PC-9 (cell line): ENCODE measurements around the gene KRTAP4-4. TPM values are rescaled to one million over a fixed set of nuclear protein-coding genes. Genes with fewer than 3 reads are reported as not detected.
"Not testable (repeated sequence)": the region's sequence is repeated elsewhere in the genome, so short reads cannot be mapped to it uniquely, and the experiment has no call there.

ENCODE experiments used
- BruUV-seq: library from RNA; stranded (reverse); fragments of 400-500 nt; replicated peaks from 2 replicates; lab custom pipeline; 2021; lab: Mats Ljungman, UMichigan
- CTCF ChIA-PET: fragments of 300-600 bp; sonication (Branson Sonifier 250); formaldehyde crosslinking; loops from one replicate; lab custom pipeline; 2022; ENCODE audit warnings: antibody characterized with exemption; lab: Charles Lee
- POLR2A ChIA-PET: fragments of 300-600 bp; sonication (Branson Sonifier 250); formaldehyde crosslinking; loops from one replicate; lab custom pipeline; 2022; ENCODE audit warnings: antibody characterized with exemption; ENCODE audit not compliant: unreplicated experiment; lab: Charles Lee
- DNase-seq, 2 experiments: peaks; one replicate each; pipeline versions ENCODE4 v3.0.0 to v3.0.0-alpha.2; 2015 to 2022; ENCODE audit warnings: mixed read lengths in 1 of 2
- H2AFZ ChIP-seq: fragments of 200-600 bp; sonication (generic); 2 replicates; pipeline ENCODE4 v1.8.1; 2017; ENCODE audit warnings: antibody characterized with exemption
- H3F3A ChIP-seq: fragments of 200-600 bp; sonication (generic); 2 replicates; pipeline ENCODE4 v1.8.1; 2017; ENCODE audit warnings: antibody characterized with exemption, mild to moderate bottlenecking, low read depth; ENCODE audit not compliant: insufficient read depth
- H3K27ac ChIP-seq: fragments of 200-600 bp; sonication (generic); 2 replicates; pipeline ENCODE4 v1.6.1; 2016; ENCODE audit warnings: mixed run types
- H3K27me3 ChIP-seq: fragments of 200-600 bp; sonication (generic); 2 replicates; pipeline ENCODE4 v1.6.1; 2016; ENCODE audit warnings: low read depth, mixed run types; ENCODE audit not compliant: insufficient read depth
- H3K36me3 ChIP-seq: fragments of 200-600 bp; sonication (generic); 2 replicates; pipeline ENCODE4 v1.6.1; 2016; ENCODE audit warnings: low read depth, mixed run types
- H3K4me1 ChIP-seq: fragments of 200-600 bp; sonication (generic); replicated peaks from 2 replicates; pipeline ENCODE4 v1.6.1; 2016; ENCODE audit warnings: mixed run types; ENCODE audit not compliant: insufficient read depth
- H3K4me2 ChIP-seq: fragments of 200-600 bp; sonication (generic); 2 replicates; pipeline ENCODE4 v1.6.1; 2017; ENCODE audit warnings: mixed run types
- H3K4me3 ChIP-seq: fragments of 200-600 bp; sonication (generic); 2 replicates; pipeline ENCODE4 v1.6.1; 2016; ENCODE audit warnings: mixed run types
- H3K79me2 ChIP-seq: fragments of 200-600 bp; sonication (generic); 2 replicates; pipeline ENCODE4 v1.6.1; 2017; ENCODE audit warnings: low read depth, mixed run types
- H3K9me2 ChIP-seq: fragments of 200-600 bp; sonication (generic); 2 replicates; pipeline ENCODE4 v1.8.1; 2017; ENCODE audit warnings: mild to moderate bottlenecking; ENCODE audit not compliant: insufficient read depth
- H3K9me3 ChIP-seq: fragments of 200-600 bp; sonication (generic); 2 replicates; pipeline ENCODE4 v1.8.1; 2016; ENCODE audit warnings: low read depth; ENCODE audit not compliant: insufficient read depth
- H4K20me1 ChIP-seq: fragments of 200-600 bp; sonication (generic); 2 replicates; pipeline ENCODE4 v1.8.1; 2017; ENCODE audit not compliant: insufficient read depth
- CTCF ChIP-seq: fragments of 200-600 bp; sonication (generic); conservative IDR thresholded peaks from 2 replicates; pipeline ENCODE4 v1.6.1; 2017; ENCODE audit warnings: mixed run types, antibody characterized with exemption, mild to moderate bottlenecking, moderate library complexity
- EZH2 ChIP-seq: fragments of 200-600 bp; sonication (generic); IDR thresholded peaks from 2 replicates; pipeline ENCODE4 v1.8.0; 2017; ENCODE audit warnings: antibody characterized with exemption, low read depth
- intact Hi-C: fragments of 100-400 bp; cut with micrococcal nuclease; formaldehyde crosslinking; loops from one replicate; pipeline ENCODE4 v1.10.0; 2022; ENCODE audit not compliant: unreplicated experiment
- total RNA-seq: library from RNA; stranded (reverse); gene quantifications from 2 replicates; pipeline ENCODE4 v1.2.3, GENCODE V29; 2021

Gene KRTAP4-4
- total RNA-seq, 1 experiment from 2014 or later = not detected

GRCh38 chr17:41190328-41190727, 29.8 kb upstream of the KRTAP4-4 start:
- no peaks in the 10 kb centered on the region for H3K27me3 ChIP-seq
- ChIA-PET CTCF (interaction anchor here (0.6 to 0.8 kb wide), 2 partner anchors 22 to 225 kb away, joined by 4 to 5 read pairs; no protein-coding TSS in a partner anchor), POLR2A (no interaction called here)
- H3K9me2 ChIP-seq = no peaks in the 10 kb centered on the region
- H3K36me3 ChIP-seq = no peaks in the 10 kb centered on the region
- no peaks in the 10 kb centered on the region for H3K4me1 ChIP-seq
- no peak for DNase-seq
- no peak overlapping the region for H3K4me2 ChIP-seq
- intact Hi-C loops = no loop called here
- 0 out of 2 replicates have a peak, but pooled peaks cover 6% of the 10 kb centered on the region for H3F3A ChIP-seq
- no TSS peak for BruUV-seq
- no peaks in the 10 kb centered on the region for H3K79me2 ChIP-seq
- no peak overlapping the region for H2AFZ ChIP-seq
- H4K20me1 ChIP-seq = no peaks in the 10 kb centered on the region
- peaks cover 4% of the 10 kb centered on the region; the same call in 1 of the 2 replicates for H3K9me3 ChIP-seq
- TF ChIP-seq CTCF (no peak), EZH2 (no peak)
- no peak overlapping the region for H3K27ac ChIP-seq
- H3K4me3 ChIP-seq = no peak overlapping the region

GRCh38 chr17:41189837-41190318, 29.3 kb upstream of the KRTAP4-4 start, which contains the start of gene KRTAP9-1:
TSS of gene KRTAP9-1 (plus strand) at chr17:41189887. CDS start at chr17:41189887, 0 bp downstream.
- H2AFZ ChIP-seq, H3K27me3 ChIP-seq, DNase-seq, H3K4me3 ChIP-seq, H3K36me3 ChIP-seq, POLR2A ChIA-PET, H3F3A ChIP-seq, H3K79me2 ChIP-seq, H3K4me1 ChIP-seq, BruUV-seq, H3K9me2 ChIP-seq, intact Hi-C loops, H3K27ac ChIP-seq, H3K9me3 ChIP-seq, H4K20me1 ChIP-seq, H3K4me2 ChIP-seq: not testable (repeated sequence)
- CTCF ChIA-PET = interaction anchor here (0.8 kb wide), 1 partner anchor 22 kb away, joined by 4 read pairs; no protein-coding TSS in a partner anchor

GRCh38 chr17:41186872-41187271, 26.3 kb upstream of the KRTAP4-4 start:
- H3K4me1 ChIP-seq = no peaks in the 10 kb centered on the region
- TF ChIP-seq EZH2 = no peak
- no peak for TF ChIP-seq CTCF
- H3K79me2 ChIP-seq = no peaks in the 10 kb centered on the region
- BruUV-seq = no TSS peak
- H3F3A ChIP-seq = 0 out of 2 replicates have a peak, but pooled peaks cover 6% of the 10 kb centered on the region
- H3K9me2 ChIP-seq = no peaks in the 10 kb centered on the region
- no peak overlapping the region for H3K4me2 ChIP-seq
- no peaks in the 10 kb centered on the region for H3K36me3 ChIP-seq
- no peaks in the 10 kb centered on the region for H4K20me1 ChIP-seq
- H3K4me3 ChIP-seq = no peak overlapping the region
- ChIA-PET CTCF (no interaction called here), POLR2A (no interaction called here)
- no peak overlapping the region for H2AFZ ChIP-seq
- H3K9me3 ChIP-seq = no peaks in the 10 kb centered on the region
- H3K27me3 ChIP-seq = no peaks in the 10 kb centered on the region
- DNase-seq = no peak
- no peak overlapping the region for H3K27ac ChIP-seq
- intact Hi-C loops = no loop called here

- Histone ChIP-seq H4K20me1 (no peaks in the 10 kb centered on the region), H3K27ac (no peak overlapping the region), H3F3A (0 out of 2 replicates have a peak, but pooled peaks cover 6% of the 10 kb centered on the region), H3K27me3 (no peaks in the 10 kb centered on the region), H3K4me1 (no peaks in the 10 kb centered on the region), H3K79me2 (no peaks in the 10 kb centered on the region), H3K9me3 (no peaks in the 10 kb centered on the region), H3K9me2 (no peaks in the 10 kb centered on the region), H3K4me2 (no peak overlapping the region), H3K4me3 (no peak overlapping the region), H2AFZ (no peak overlapping the region), H3K36me3 (no peaks in the 10 kb centered on the region)
- intact Hi-C loops = no loop called here
- ChIA-PET POLR2A (no interaction called here), CTCF (no interaction called here)
- no TSS peak for BruUV-seq
- TF ChIP-seq CTCF = no peak
- no peak for TF ChIP-seq EZH2
- DNase-seq = no peak
These were observed 24.5 kb upstream of the KRTAP4-4 start for GRCh38 chr17:41185001-41185400.
